IPS-NIHi7 (cell line): ENCODE measurements around the gene CCDC27.
A peak's percentile ranks its signal among the peaks of the same experiment; 100 is the strongest.

ENCODE experiments used
- DNase-seq: peaks from one replicate; pipeline ENCODE4 v3.0.0; 2012; ENCODE audit warnings: mixed read lengths; ENCODE audit errors: extremely low spot score

The CCDC27 gene

DNA sequence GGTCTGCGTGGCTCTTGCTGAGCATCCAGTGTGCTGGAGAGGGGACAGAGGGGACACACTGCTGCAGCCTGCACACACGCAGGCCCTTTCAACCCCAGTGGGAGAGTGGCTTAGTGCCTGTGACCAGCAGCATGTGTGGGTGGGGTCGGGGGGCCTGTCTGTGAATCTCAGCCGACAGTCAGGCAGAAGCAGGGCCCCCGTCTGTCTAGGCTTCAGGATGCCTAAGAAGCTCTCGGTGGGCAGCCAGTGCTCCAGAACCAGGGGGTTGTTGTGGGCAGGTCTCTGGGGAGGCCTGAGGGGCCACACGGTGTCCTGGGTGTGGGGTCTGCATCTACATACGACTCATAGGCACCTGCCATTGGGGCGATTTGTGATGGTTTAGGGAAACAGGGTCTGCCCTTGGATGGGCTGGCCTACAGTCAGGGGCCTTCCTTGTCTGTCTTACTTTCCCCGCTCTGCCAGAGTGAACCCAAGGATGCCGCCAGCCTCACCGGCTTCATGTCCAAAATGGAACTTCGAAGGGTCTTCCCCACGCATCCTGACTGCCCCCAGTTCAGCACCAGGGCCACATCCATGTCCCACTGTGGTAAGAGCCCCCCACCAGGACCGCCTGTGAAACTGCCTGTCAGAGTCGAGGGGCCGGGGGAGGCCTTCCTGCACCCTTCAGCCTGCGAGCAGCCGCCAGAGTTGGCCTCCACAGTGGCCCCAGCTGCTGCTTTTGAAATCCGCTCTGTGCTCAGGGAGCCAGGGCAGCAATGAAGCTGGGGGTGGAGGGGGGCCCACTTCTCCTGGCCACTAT, 1.6 kb downstream of the CCDC27 start:
- no peak for DNase-seq

DNA sequence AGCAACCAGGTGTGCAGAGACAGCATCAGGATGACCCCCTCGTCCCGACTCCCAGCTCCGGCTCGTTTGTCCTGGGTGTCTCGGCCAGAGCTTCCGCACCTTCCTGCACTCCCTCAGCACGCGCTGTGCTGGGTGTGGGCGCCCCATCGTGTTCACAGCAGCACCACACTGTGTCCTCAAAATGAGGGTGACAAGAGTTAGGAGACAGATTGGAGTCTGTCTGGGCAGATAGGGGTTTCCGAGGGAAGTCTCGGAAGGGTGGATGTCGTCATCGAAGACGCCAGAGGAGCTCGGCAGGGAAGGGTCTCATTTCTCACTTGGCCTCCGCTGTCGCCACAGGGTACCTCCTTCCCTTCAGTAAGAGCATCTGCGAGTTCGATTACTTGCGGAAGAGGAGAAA, 4.1 kb downstream of the CCDC27 start:
- no peak for DNase-seq

GRCh38 chr1:3759164-3759563, 6.9 kb downstream of the CCDC27 start:
- no peak for DNase-seq

GRCh38 chr1:3759796-3760195, 7.5 kb downstream of the CCDC27 start:
- no peak for DNase-seq

DNA sequence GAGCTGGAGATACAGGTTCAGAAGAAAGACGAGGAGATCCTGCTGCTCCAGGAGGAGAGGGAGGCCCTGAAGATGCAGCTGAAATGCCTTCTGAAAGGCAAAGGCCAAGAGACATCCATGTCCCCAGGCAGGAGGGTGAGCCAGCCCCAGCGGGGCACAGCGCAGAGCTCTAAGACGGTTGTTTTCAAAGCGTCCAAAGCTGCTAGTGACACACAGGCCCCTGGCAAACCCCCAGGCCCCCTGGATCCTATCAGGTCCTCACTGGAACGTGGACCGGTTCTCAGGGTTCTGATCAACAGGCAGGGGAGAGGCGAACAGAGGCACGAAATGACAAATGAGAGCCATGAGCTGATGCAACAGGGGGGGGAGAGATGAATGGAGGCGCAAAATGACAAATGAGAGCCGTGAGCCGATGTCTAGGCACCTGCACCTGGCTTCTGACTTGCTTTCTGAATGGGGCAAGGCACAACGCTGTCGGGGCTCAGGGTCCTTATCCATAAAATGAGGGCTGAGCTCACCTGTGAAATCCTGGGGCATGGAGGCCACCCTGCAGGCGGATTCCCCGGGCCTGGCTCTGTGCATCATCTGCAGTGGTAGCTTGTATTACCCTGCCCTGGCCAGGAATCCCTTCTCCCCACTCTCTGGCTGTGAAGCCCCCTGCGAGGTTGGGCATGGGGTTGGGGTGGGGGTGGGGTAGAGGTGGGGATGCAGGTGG, 9.2 kb downstream of the CCDC27 start:
- no peak for DNase-seq

GRCh38 chr1:3762151-3762872, 10.1 kb downstream of the CCDC27 start:
- no peak for DNase-seq

DNA sequence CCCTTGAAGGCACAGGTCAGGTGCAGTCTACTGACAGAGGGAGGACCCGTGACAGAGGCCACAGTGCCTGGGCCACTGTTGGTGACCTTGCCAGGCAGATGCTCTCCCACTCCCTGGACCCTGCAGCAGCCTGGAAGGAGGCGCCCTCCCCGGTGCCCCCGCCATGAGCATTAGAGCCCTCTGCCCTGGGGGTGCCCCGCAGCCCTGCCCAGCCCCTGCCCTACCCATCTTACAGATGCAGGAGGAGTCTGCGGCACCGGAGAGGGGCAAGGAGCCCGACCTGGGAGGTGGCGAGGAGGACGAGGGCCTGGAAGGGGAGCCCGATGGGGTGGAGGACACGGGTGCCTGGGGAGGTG, 10.6 kb downstream of the CCDC27 start:
- DNase-seq = no peak

- DNase-seq = no peak
Measured at GRCh38 chr1:3763351-3764125, 11.3 kb downstream of the CCDC27 start.

DNA sequence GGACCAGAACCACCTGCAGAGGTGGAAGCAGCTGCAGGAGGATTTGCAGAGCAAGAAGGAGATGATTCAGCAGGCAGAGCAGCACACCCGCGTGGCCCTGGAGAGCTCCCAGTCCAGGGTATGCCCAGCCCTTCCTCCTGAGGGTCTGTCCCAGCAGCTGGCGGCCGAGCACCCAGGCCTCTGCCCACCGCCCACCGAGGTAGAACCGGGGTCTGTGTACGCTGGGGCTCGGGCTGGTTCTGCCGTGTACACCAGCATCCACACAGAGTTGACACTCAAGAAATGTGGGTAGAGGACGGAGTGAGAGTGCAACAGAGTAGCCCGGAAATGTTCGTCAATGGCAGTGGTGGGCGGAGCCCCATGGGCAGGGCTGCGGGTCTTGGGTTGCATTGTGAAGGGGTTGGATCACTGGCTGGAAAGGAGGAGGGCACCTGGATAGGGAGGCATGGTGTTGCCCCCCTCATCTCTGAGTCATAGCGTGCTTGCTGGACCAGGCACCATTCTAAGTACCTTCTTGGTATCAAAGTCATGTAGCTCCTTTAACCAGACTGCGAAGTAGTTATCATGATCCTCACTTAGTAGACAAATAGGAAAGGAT, 15.2 kb downstream of the CCDC27 start:
- DNase-seq = no peak

DNA sequence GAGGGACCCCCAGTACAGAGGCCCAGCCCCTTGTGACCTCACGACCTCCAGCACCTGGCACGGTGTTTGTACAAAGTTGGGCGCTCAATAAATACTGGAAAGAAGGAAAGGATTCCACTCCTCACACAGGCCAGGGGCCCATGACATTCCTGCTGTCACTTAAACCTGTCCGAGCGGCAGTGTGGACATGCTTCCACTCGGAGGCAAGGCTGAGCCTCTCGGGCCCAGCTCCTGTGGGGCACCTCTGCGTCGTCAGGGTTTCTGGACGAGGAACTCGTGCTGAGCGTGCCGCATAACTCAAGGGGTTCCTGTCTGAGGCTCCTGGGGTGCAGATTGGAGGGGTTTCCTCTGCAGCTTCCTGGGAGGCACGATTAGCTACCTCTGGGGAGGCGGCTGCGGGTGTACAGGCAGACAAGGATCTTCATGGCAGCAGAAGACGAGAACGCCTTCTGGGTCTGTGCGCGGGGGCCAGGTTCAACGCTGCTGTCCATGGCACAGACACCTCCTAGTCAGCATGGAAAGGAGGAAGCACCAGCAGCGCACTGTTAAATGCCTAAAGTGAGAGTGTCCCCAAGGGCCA, 16.7 kb downstream of the CCDC27 start:
- no peak for DNase-seq

DNA sequence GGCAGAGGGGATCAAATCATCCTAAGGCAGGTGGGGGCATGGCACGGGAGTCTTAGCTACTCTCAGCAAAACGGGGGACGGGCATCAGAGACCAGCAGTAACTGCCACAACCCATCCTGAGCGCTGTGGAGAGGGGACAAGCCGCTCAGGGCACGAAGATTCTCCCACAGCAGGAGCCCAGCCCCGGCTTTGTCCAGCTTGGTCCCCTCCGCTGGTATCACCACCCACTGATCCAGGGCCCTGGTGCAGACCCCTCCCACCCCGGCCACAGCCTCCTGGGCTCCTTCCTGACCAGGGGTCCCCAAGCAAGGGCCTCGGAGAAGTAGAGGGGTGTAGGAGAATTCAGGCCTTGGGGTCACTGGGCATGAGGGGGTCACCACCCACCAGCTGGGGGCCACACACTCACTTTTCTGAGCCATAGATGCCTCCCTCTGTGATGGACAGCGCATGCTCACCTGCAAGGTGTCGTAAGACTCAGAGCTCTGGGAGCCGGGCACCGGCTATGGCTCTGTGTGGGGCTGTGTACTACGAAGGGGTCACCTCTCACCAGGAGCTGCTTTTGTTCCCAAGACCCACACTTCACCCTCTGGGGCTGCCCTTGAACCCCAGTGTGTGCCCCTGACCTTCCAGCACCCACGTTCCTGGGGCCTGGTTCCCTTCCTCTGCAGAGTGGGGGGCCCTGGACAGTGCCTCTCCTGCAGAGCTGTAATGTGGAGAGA, 18.0 kb downstream of the CCDC27 start:
- no peak for DNase-seq

DNA sequence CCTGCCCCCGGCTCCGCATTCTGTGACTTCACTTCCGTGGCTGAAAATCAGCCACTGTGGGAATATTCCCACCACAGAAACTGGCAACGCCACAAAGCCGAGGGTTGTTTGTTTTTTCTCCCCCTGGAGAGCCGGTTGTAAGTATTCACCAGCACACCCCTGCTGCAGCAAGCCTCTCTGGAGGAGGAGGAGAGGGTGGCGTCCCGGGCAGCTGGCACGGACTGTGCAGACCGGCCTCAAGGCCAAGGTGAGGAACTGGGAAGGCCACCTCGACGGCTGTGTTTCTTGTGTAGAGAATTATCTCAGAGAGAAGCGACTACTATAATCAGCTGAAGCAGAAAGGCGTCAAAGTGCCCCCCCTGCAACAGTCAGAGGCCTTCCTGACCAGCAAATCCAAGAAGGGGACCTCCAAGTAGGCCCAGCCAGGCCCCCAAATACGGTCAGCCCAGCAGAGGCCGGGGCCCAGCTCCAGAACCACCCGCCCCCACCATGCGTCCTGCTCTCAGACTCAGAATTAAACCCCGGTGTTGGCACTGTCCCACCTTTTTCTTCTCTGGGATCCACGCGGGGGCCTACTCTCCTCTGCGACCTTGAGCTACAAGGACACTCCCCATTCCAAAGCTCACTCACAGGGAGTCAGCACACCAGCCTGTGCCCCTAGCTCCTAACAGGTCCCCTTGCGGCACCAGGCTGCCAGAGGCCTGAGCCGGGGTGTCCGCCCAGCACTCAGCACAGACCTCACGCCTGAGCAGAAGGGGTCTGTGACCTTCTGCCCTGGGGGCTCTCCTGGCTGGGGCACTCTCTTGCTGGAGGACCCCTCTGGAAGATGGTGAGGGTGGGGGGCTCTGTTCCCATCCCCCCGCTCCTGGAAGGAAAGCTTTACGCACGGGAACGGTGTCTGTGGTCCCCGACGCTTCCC, 19.1 kb downstream of the CCDC27 start:
- DNase-seq = peak; percentile 56

DNA sequence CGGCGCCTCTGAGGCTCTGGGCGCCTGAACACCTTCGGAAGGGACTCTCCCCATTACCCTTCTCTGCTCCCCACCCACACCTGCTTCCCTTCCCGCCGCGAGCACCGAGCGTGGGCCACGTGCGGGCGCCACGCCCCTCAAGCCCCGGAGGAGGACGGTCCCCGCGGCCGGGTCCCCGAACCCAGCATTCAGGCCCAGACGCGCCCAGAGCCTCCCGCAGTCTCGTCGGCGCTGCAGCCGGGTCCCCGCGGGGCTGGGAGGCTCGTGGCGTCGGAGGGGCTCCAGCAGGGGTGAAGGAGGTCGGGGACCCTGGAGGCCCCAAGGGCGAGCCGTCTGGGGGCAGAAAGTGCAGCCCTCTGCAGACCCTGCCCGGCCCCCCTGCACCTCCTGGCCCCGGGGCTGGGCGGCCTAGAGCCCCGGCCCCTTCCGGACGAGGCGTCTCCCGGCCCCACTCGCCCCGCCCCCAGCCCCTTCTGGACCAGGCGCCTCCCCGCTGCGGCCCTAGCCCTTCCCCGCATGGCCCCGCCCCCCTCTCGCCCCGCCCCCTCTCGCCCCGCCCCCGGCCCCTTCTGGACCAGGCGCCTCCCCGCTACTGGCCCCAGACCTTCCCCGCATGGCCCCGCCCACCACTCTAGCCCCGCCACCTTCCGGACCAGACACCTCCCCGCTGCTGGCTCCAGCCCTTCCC, 19.9 kb downstream of the CCDC27 start:
- peak; percentile 100 for DNase-seq

DNA sequence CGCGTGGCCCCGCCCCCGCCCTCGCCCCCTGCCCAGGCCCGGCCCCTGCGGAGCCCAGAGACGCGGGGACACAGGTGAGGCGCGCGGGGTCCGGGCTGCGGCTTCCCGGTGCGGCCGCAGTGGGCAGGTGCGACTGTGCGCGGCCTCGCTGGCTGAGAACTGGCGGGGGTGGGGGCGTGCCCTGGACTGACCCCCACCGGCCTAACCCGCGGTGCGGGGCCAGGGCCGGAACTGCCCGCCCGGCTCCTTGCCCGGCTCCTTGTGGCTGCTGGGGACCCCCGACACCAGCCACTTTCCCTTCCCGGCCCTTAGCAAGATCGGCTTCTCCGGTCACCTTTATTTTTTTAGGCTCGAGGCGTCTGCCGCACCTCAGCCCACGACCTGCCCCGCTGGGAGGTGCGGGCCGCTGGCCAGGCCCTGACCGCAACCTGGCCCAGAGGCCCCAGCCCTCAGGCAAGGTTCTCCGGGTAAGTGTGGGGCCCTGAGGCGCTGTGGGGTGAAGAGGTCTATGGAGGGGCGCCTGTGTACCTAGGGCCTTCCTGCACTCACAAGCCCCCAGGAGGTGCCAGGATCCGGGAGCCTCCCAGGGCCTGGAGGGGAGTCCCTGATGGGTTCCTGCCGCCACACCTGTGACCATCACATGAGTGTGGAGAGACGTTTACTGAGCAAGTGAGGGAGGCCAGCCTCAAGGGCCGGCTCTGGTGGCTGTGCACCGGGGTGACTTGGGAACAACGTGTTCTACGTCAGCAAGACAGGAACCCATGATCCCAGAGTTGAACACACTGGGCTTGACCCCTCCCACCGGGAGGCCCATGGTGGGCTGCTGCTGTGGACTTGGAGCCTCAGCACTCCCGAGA, 20.7 kb downstream of the CCDC27 start, which contains the start of gene SMIM1:
TSS of gene SMIM1 (plus strand) at position 35 of the 857 bp plus-strand sequence. CDS start 2,625 bp downstream, outside the sequence.
- DNase-seq = no peak

DNA sequence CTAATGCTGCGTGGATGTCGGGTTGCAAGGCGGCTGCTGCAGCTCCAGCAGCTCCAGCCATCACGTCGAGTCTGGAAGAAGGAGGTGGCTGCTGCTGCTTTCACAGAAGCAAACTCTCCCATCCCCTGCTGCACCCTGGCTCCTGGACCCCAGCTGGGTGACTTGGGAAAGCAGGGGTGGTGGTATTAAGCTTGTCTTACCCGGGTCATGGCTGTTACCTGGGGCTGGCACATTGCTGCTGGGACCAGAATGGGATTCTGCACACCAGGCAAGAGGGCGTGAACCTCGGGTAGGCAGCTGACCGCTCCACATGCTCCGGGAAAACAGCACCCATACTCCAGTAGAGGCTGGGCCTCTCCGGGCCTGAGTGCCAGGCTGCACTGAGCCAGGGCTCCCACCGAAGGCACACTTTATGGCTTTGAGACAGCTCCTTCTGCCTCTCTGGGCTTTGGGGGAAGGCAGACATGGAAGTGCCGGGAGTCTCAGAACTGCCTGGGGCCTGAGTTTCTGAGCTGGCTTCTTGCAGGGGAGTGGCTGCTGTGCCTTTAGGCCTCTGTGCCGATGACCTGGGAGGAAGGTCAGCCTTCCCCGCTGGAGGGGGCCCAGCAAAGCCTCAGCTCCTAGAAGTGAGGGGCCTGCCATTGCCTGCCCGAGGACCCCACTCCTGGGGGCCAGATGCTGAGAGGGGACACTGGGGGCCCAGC, 21.5 kb downstream of the CCDC27 start:
- DNase-seq = no peak

DNA sequence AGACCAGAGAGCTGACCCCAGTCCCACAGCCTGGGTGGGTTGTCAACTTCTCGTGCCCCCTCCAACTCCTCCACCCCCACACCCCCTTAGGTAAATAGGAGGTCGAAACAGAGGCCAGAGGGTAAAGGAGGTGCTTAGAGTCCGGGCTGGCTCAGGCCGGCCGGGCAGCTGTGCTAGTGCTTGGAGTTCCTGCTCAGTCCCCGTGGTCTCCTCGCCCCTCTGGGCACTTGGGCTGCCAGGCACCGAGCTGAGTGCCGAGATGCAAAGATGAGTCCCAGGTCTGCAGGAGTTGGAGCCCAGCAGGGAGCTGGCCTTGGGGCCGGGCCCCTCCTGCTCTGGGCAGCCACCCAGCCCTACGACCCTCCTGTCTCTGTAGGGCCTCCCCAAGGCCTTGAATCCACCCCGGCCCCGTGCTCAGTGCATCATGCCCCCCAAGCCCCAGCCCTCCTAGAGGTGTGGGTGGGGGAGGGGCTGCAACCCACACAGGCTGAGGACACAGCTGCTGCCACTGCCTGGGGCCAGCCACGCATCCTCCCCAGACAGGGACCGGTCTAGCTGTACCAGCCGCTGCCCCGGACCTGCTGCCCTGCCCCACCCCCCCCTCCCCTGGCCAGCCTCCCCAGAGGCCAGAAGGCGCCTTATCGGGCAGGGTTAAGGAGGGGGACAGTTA, 22.2 kb downstream of the CCDC27 start:
- DNase-seq = no peak
